Measurements from ENCODE around the gene LRCOL1. TPM values are rescaled to one million over a fixed set of nuclear protein-coding genes. Genes with fewer than 3 reads are reported as not detected.

LRCOL1 gene
- total and polyA plus RNA-seq, 2 of the 8 experiments (the other 6 are each of a cell fraction or from before 2014, with no cell fraction given) = not detected

- Histone ChIP-seq H3K23me2 (ENCODE audit: low read depth, low read length) (peaks cover 4% of the 10 kb centered on the region; the same call in 1 of the 2 replicates), H3K4me1 (replicated peaks in 1 of 4; ENCODE audit: control insufficient read depth in 3 of 4, insufficient read depth in 4 of 4, low read length in 3 of 4) (peaks cover 0 to 6% (median 2%) of the 10 kb centered on the region in 4 experiments; a peak in 4 of 7 replicates), H2BK5ac (ENCODE audit: low read depth, low read length) (no peak overlapping the region), H3K79me2 (ENCODE audit: control insufficient read depth in 1 of 2, insufficient read depth in 2 of 2, low read length in 2 of 2) (no peaks in the 10 kb centered on the region), H3K4me3 (ENCODE audit: extremely low read depth in 1 of 4, insufficient read depth in 2 of 4, low read depth in 3 of 4, low read length in 4 of 4) (no peak overlapping the region), H2BK20ac (ENCODE audit: low read length) (no peak overlapping the region), H2BK12ac (ENCODE audit: low read depth, low read length) (0 out of 2 replicates have a peak overlapping the region, but pooled peaks have one; percentile 27), H2AFZ (ENCODE audit: low read length) (no peak overlapping the region), H3K14ac (ENCODE audit: insufficient read length) (no peak overlapping the region), H3K9me3 (ENCODE audit: insufficient read depth in 2 of 2, low read depth in 1 of 2, low read length in 1 of 2) (no peaks in the 10 kb centered on the region), H3K9ac (replicated peaks in 1 of 4; ENCODE audit: extremely low read depth in 1 of 4, low read depth in 3 of 4, low read length in 3 of 4) (no peak overlapping the region), H3K79me1 (ENCODE audit: low read depth, low read length) (no peaks in the 10 kb centered on the region), H4K20me1 (replicated peaks in 1 of 2; ENCODE audit: control insufficient read depth in 1 of 2, insufficient read depth in 2 of 2, low read length in 2 of 2) (peaks cover 0 to 3% of the 10 kb centered on the region in 2 experiments), H4K8ac (ENCODE audit: extremely low read depth, insufficient read depth, low read length) (no peak overlapping the region), H3K27me3 (replicated peaks in 1 of 4; ENCODE audit: control insufficient read depth in 3 of 4, extremely low read depth in 1 of 4, insufficient read depth in 3 of 4, low read length in 3 of 4) (peaks cover 10 to 73% (median 54%) of the 10 kb centered on the region in 4 experiments), H2AK5ac (ENCODE audit: low read depth, low read length) (no peak overlapping the region), H2BK120ac (replicated peaks; ENCODE audit: low read depth, low read length) (no peak overlapping the region), H3K23ac (ENCODE audit: insufficient read length) (no peak overlapping the region), H4K5ac (ENCODE audit: insufficient read length, low read depth, low read length) (no peak overlapping the region), H3K27ac (ENCODE audit: low read depth, low read length) (no peak overlapping the region), H3K56ac (replicated peaks; ENCODE audit: insufficient read length, low read depth, low read length) (no peak overlapping the region), H3K4ac (replicated peaks; ENCODE audit: insufficient read length, low read depth, low read length) (no peak overlapping the region), H4K91ac (replicated peaks; ENCODE audit: insufficient read length, low read length) (no peak overlapping the region), H2BK15ac (ENCODE audit: low read length) (no peak overlapping the region), H3K36me3 (ENCODE audit: control insufficient read depth in 2 of 4, insufficient read depth in 4 of 4, low read length in 3 of 4) (no peaks in the 10 kb centered on the region), H3K4me2 (ENCODE audit: insufficient read depth in 1 of 2, low read depth in 2 of 2, low read length in 2 of 2) (no peak overlapping the region), H3K18ac (ENCODE audit: extremely low read depth, low read length) (no peak overlapping the region)
- CTCF ChIA-PET (ENCODE audit: partially characterized antibody) = interaction anchor here (1.0 to 6.1 kb wide), 7 partner anchors 8 to 193 kb away, joined by 3 to 41 read pairs (median 8); partner anchors contain the start of gene P2RX2
- POLR2A ChIA-PET (ENCODE audit: partially characterized antibody) = interaction anchor here (1.0 to 1.7 kb wide), 4 partner anchors 12 to 26 kb away, joined by 3 to 5 read pairs (median 4); no protein-coding TSS in a partner anchor
- no peak for DNase-seq (ENCODE audit: low read depth in 1 of 2, low spot score in 2 of 2)
- 83% methylated on average over 20 of the region's 29 CpGs; no CpG with 5 or more reads in 1 of the 2 experiments for WGBS, 2 experiments (ENCODE audit: extremely low coverage in 1 of 2, insufficient coverage in 1 of 2, insufficient read length in 1 of 2, insufficient replicate concordance in 2 of 2, low coverage in 1 of 2, low lambda C conversion rate in 2 of 2, missing lambda C conversion rate in 1 of 2)
- no peak for FAIRE-seq
- TF ChIP-seq KDM4A (IDR thresholded peaks at IDR 0.05; ENCODE audit: low read depth, low read length, severe bottlenecking) (no peak), RNF2 (IDR thresholded peaks at IDR 0.05; ENCODE audit: borderline replicate concordance, low read depth, low read length, missing control alignments, poor library complexity, severe bottlenecking) (no peak), TAF7 (optimal IDR thresholded peaks at IDR 0.05; ENCODE audit: borderline replicate concordance, low read depth, low read length) (no peak), MAFK (IDR thresholded peaks at IDR 0.05; ENCODE audit: low read depth, low read length) (no peak), BCL11A (IDR thresholded peaks at IDR 0.05; ENCODE audit: low read depth in 2 of 2, low read length in 2 of 2) (no peak), USF2 (IDR thresholded peaks at IDR 0.05; ENCODE audit: low read length) (no peak), TBP (IDR thresholded peaks at IDR 0.05; ENCODE audit: low read depth, low read length) (no peak), YY1 (IDR thresholded peaks at IDR 0.05; ENCODE audit: low read depth, low read length) (no peak), CTBP2 (IDR thresholded peaks at IDR 0.05; ENCODE audit: borderline replicate concordance, insufficient read depth, insufficient read length, low read length) (no peak), CBX8 (IDR thresholded peaks at IDR 0.05; ENCODE audit: borderline replicate concordance, low read depth, low read length) (no peak), NRF1 (IDR thresholded peaks at IDR 0.05; ENCODE audit: low read depth, low read length) (no peak)
These were observed 7.7 kb downstream of the LRCOL1 start for GRCh38 chr12:132602572-132603239.

All from H1 (cell line).